DND-41 (cell line): ENCODE data around the gene PI4K2A.

ENCODE experiments used
- CTCF ChIP-seq: IDR thresholded peaks from 2 replicates; pipeline ENCODE4 v1.5.1; 2012; ENCODE audit warnings: borderline replicate concordance, low read length, moderate library complexity, mild to moderate bottlenecking; ENCODE audit not compliant: poor library complexity, severe bottlenecking; ENCODE audit errors: extremely low read depth
- EZH2 ChIP-seq: IDR thresholded peaks from 3 replicates; pipeline ENCODE4 v1.6.1; 2012; ENCODE audit warnings: borderline replicate concordance, low read depth, mild to moderate bottlenecking, moderate library complexity, low read length, inconsistent platforms; ENCODE audit not compliant: severe bottlenecking

GRCh38 chr10:97669571-97669970 is 29.1 kb downstream of the PI4K2A start:
- TF ChIP-seq CTCF (no peak), EZH2 (no peak)
